ENCODE data around the gene WDR1. TPM values are rescaled to one million over a fixed set of nuclear protein-coding genes. Genes with fewer than 3 reads are reported as not detected.

WDR1 gene
- total RNA-seq, 1 experiment from 2014 or later: 223 TPM

- Histone ChIP-seq H3K4me3 (replicated peaks in 1 of 2; ENCODE audit: low read depth in 1 of 2, low read length in 2 of 2) (no peak overlapping the region), H3K36me3 (ENCODE audit: control insufficient read depth in 1 of 2, insufficient read depth in 2 of 2, low read length in 2 of 2) (peaks cover 40 to 42% of the 10 kb centered on the region in 2 experiments; a peak in 3 of 4 replicates), H3K9me3 (ENCODE audit: control insufficient read depth in 1 of 2, insufficient read depth in 1 of 2, low read depth in 1 of 2, low read length in 2 of 2) (no peaks in the 10 kb centered on the region), H4K20me1 (ENCODE audit: insufficient read depth) (no peaks in the 10 kb centered on the region), H3K27ac (ENCODE audit: low read depth, low read length) (no peak overlapping the region), H3K9ac (ENCODE audit: low read length) (no peak overlapping the region), H3K4me1 (ENCODE audit: control insufficient read depth in 1 of 2, insufficient read depth in 2 of 2, low read length in 2 of 2) (no peaks in the 10 kb centered on the region), H3K27me3 (ENCODE audit: insufficient read depth, low read length) (no peaks in the 10 kb centered on the region), H3K9me2 (ENCODE audit: insufficient read depth) (no peaks in the 10 kb centered on the region), H3K4me2 (ENCODE audit: low read length) (no peak overlapping the region), H3K79me2 (ENCODE audit: insufficient read depth, low read length) (no peaks in the 10 kb centered on the region), H2AFZ (ENCODE audit: low read depth, low read length, poor library complexity, severe bottlenecking) (no peak overlapping the region)
- TF ChIP-seq SP1 (IDR thresholded peaks at IDR 0.05; ENCODE audit: low read depth) (no peak), TCF7L2 (IDR thresholded peaks at IDR 0.05; ENCODE audit: borderline replicate concordance, extremely low read depth, insufficient read depth, insufficient read length) (no peak), ZNF274 (IDR thresholded peaks at IDR 0.05; ENCODE audit: low read depth, low read length) (no peak), EGR1 (IDR thresholded peaks at IDR 0.05; ENCODE audit: low read depth) (no peak), ZFX (IDR thresholded peaks at IDR 0.05) (no peak), REST (IDR thresholded peaks at IDR 0.05; ENCODE audit: low read depth) (no peak), SIN3A (IDR thresholded peaks at IDR 0.05; ENCODE audit: low read depth) (no peak), EZH2phosphoT487 (IDR thresholded peaks at IDR 0.05; ENCODE audit: borderline replicate concordance) (no peak), POLR2A (IDR thresholded peaks at IDR 0.05; ENCODE audit: borderline replicate concordance, extremely low read depth, insufficient read depth, insufficient read length) (no peak), ZBTB33 (IDR thresholded peaks at IDR 0.05; ENCODE audit: extremely low read depth, insufficient replicate concordance, low read length) (no peak), CTCF (IDR thresholded peaks at IDR 0.05 in 2 of 3, conservative IDR thresholded peaks at IDR 0.05 in 1 of 3; ENCODE audit: borderline replicate concordance in 1 of 3, insufficient read depth in 1 of 3, low read depth in 2 of 3, low read length in 2 of 3) (no peak), EZH2 (IDR thresholded peaks at IDR 0.05) (no peak), MAX (IDR thresholded peaks at IDR 0.05) (no peak)
- intact Hi-C loops (cut with micrococcal nuclease): no loop called here
- DNase-seq (ENCODE audit: low read depth, low spot score) (no peak), ATAC-seq (no peak)
- ChIA-PET POLR2A (no interaction called here), CTCF (no interaction called here), RAD21 (ENCODE audit: low non-redundant PET in 1 of 2, low total read pairs in 2 of 2, uncharacterized antibody in 2 of 2, unreplicated experiment in 2 of 2) (no interaction called here)
- no TSS peak for BruUV-seq (replicated peaks)
Observed at GRCh38 chr4:10074076-10074766, 42.4 kb downstream of the WDR1 start.
